Hypothalamus (tissue), 51 donors: Measurements from ENCODE around the gene DMWD.

ENCODE experiments used
- DNase-seq, 51 donors: peaks; one replicate each; lab custom pipeline; 2025; lab: John Stamatoyannopoulos, UW

The DMWD gene

DNA sequence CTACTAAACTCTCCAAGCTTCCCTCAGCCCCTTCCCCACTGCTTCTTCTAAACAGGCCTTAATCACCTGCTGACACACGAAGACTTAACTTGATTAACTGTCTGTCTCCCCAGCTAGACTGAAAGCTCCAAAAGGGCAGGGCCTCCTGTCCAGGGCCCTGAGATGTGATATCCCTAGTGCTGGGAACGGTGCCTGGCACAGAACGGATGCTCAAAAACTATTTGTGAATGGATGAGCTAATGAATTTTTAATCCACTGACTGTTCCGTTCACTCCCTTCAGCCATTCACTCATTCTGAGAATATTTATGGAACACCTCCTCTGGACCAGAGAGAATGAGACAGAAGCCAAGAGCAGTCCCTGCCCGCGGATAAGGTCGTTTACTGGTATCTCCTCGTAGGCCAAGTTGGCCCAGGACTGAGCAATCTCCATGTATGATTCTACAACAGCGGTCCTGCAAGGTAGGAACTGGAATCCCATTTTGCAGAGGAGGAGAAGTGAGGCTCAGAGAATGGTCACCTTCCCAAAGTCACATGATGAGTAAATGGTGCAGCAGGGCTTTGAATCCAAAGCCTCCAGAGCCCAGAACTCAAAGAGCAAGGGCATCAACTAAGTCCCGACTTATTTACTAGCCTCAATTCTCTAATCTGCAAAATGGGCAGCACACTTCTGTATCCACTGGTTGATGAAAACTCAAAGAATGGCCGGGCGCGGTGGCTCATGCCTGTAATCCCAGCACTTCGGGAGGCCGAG, 3.4 kb downstream of the DMWD start:
- no peak for DNase-seq

DNA sequence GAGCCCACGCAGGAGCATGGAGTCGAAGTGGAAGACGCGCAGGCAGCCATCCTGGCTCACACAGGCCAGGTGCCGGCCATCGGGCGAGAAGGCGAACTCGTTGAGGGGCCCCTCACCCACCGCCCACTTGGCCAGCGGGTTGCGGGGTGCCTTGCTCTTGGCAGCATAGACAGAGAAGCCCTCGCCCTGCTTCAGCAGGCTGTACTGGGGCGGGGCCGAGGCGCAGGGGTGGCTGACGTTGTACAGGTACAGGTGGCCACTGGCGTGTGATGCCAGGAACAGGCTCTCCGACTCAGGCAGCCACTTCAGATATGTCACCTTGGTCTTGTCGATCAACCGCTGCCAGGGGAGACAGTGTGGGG, 6.1 kb downstream of the DMWD start:
- no peak for DNase-seq

DNA sequence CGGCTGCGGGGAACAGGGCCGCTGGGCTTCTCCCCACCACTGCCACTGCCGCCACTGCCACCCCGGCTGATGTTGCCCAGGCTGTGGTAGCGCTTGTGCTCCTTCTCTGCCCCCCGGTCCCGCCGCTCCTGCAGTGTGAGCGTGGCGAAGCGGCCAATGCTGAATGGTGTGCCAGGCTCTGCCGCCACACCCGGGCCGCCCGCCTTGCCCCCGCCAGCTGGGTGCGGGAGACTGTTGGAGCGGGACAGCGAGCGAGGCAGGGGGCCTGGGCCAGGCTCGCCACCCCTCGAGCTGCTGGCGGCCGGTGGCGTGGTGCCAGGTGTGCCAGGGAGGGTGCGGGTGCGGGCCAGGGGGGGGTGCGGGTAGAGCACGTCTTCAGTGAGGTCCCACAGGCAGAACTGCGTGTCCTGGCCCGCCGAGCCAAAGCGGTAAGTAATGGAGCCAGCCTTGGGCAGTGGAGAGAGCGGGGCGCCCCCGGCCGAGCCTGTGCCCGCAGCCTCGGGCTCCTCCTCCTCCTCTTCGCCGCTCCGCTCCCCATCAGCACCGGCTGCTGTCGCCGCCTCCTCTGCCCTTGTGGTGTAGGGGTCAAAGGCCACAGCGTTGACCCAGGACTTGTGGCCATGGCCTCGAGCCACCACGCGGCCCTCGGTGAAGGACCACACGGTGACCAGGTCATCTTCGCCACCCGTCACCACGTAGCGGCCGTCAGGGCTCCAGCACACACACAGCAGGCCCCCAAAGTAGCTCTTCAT, 6.7 kb downstream of the DMWD start:
- no peak for DNase-seq

DNA sequence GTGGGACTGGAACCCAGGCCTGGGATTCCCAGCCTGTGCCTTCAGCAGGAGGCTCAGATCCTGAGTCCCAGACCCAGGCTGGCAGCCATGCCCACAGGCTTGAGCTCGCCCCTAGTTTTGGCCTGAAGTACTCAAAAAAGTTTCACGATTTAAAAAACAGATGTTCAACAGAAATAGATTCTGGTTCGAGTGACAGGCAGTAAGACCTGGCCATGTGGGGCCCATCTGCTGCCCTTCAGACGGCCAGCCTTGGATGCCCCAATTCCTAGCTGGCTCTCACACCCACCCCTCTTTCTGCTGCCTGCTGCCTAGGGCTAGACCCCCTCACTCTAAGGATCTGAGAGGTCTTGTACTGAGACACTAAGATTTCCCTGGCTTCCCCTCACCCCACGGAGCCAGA, 7.5 kb downstream of the DMWD start:
- DNase-seq, result no peak

DNA sequence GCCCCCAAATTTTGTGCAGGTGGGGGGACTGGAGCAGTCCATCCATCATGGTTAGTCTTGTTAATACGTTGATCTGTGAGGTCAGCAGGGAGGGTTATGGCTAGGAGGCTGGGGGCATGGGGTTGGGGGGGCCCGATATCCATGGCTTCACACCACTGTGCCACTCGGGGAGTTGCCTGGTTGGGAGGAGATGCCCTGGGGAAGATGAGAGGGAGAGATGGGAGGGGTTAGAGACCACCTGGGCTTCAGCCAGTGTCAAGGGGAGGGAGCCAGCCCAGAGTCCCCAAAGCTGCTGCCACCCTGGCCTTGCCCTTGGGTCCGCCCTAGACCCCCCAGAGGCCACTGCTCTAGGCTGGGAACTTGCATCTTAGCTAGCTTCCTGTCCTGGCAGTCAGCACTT, 8.5 kb downstream of the DMWD start:
- DNase-seq, result no peak

DNA sequence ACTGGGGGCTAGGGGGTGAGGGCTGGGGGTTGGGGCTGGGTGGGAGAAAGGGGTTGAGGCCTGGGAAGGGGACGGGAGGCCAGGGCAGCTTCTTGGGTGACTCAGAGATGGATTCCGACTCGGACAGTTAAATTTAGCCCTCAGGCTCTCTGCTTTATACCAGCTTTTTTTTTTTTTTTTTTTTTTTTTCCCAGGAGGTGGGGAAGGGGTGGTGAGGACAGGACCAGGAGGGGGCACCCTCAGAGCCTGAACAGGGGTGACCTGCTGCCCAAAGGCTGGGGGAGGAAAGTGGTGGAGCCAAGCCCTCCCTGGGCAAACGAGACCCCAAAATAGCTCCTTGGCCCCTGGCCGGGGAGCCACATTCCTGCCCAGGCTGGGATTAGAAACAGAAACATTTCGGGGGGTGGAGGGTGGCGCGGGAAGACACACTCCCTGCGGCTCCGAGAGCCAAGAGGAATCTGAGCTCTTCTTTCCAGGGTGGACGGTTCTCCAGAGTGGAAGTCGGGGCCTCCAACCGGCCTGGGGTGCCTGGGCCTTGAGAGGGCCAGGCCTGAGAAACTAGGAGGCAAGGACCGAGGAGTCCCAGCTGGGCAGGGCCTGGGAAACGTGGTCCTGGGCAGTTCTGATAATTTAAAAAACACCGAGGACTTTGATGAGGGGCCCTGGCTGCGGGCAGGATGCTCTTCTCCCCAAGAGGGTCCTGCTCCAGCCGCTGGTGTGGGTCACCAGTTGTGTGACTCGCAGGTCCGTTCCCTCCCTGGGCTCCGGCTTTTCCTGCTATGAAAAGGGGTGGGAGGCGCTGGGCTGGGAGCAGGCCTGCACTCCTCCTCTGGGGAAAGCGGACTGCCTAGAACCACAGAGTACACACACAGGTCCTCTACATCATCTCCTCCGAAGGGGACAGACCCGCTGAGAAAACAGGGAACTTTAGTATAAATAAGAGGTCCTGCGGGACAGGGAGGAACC, 9.5 kb downstream of the DMWD start:
- DNase-seq, result peak in 5 of 51 donors; percentile 12 to 29 (median 19)

DNA sequence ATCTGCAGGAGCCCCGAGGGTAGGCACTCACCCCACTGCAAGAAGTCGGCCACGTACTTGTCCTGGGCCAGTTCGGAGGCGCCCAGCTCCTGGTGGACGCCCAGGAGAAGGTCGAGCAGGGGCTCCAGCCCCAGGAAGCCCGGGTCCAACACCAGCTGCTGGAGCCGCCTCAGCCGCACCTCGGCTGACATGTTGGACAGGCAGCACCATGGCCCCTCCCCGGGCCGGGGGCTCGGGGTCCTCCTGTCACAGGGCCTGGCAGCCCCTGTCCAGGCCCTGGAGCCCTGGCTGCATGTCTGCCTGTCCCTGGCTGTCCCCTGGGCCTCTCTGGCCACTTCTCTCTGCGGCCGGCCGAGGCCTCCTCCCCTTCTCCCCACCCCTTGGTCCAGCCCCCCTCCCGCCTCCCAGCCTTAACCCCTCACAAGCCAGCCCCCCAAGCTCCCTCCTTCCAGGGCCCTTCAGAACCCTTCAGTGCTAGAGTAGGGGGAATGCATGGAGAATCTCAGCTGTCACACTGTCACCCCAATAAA, 10.4 kb downstream of the DMWD start, which contains the start of gene DMPK:
DMPK (minus strand) TSS at position 329 of the 530 bp plus-strand sequence; CDS start at position 191, 138 bp downstream.
- peak in 22 of 51 donors; percentile 12 to 42 (median 33) for DNase-seq

DNA sequence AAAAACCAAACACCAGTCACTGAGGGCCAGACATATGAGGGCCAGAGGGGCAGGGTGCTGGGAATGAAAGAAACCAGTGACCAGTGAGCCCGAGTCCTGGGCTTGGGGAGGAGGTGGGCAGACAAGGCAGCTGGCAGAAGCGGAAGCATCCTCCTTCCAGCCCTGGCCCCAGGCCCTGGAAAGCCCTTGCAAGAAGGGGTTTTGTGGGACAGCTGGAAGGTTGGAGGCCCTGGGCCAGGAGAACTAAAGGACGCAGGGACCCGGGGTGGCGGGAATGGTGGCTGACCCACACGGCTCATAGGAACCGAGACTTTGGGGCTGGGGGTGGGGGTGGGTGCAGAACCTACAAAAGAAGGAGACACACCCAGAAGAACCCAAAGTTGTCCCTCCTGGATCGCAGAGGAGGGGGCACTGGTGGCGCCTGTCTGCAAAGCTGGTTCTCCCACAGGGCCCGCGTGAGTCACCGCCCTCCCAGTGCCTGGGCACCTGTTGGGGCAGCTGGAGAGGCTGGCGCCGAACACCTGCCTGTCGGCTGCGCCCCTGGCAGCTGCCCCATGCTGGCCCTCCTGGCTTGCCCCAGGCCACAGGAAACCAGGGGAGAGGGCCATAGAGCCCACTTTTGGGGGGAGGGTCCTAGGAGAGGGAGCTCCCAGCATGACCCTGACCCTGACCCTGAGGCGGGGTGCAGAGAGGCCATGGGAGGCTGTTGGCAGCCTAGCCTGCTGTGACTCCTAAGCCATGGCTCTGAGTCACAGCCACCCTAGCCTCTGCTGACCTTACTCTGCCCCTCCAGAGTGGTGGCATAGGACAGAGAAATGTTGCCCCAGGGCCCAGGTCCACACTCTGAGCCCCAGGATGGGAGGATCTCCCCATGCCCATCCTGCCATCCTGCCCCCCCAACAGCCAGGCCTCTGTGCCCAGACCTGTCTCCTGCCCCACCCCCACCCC, 11.2 kb downstream of the DMWD start:
- peak in 9 of 51 donors; percentile 11 to 39 (median 20) for DNase-seq

DNA sequence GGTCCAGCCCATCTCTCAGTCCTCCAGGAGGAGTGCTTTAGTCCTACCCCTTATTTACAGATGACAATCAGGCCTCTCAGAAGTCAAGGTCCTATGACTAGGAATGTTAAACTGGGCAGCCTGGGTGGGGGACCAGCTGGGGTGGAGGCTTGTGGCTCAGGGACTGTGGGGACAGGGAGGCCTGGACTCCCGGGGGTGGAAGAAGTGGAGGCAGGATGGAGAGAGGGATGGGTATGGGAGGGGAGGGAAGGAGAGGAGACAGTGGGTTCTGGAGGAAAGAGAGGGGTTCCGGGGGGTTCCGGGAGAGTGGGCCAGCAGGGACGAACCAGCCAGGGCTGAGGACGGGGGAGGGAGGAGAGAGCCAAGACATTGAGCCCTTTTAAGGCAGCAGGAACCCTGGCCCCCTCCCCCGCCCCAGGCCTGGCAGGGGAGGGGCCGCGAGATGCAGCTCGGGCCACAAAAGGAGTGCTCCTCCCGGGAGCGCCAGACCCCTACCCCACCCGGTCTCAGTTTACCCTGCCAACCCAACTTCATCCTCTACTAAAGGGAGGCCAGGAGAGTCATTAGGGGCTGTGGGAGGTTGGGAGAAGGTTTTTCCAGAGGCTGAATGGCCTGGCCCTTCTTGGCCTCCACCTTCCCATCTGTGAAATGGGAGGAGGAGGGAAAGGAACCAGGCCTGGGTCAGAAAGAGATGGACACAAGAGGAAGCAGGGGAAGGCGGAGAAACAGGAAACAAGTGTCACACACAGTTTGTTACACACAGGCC, 12.0 kb downstream of the DMWD start:
- no peak for DNase-seq

DNA sequence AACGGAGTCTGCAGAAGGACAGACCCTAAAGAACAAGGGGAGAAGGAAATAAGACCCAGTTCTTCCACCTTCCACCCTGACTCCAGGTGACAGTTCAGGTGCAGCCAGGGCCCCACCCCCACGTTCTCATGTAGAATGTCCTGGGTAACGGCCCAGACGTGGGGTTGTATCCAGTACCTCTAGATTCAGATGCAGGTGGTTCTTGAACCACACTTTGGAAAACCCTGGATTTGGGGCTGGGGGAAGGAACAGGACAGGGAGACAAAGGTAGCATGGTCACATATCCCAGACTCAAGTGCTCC, 12.5 kb downstream of the DMWD start:
- DNase-seq, result no peak

DNA sequence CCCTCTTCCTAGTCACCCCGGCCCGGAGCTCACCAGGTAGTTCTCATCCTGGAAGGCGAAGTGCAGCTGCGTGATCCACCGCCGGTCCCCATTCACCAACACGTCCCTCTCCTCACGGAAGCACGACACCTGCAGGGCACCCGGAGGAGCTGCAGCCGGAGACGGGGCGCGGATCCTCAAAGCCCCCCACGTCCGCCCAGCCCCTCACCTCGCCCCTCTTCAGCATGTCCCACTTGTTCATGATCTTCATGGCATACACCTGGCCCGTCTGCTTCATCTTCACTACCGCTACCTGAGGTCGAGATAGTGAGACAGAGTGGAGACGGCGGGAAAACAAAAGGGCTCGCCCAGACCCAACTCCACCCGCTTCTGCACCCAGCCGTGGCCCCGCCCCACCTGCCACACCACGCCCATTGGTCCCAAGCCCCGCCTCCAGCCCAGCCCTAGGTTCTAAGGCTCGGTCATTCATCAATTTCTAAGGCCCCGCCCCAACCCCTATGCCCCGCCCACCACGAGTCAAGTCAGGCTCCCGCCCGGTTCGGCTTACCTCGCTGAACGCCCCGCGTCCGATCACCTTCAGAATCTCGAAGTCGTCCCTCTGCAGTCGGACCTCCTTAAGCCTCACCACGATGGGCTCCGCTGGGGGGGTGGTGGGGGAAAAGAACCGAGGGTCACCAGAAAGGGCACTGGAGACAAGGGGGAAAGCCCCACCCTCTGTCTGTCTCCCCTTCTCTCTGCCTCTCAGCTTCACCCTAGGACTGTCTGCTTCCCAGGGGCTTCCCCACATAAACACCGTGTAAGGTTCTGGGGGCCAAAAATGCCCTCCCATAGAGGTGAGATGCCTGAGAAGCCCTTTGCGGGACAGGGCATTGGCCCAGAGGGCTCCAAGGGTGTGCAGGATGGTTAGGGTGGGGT, 13.2 kb downstream of the DMWD start:
- DNase-seq, result no peak

DNA sequence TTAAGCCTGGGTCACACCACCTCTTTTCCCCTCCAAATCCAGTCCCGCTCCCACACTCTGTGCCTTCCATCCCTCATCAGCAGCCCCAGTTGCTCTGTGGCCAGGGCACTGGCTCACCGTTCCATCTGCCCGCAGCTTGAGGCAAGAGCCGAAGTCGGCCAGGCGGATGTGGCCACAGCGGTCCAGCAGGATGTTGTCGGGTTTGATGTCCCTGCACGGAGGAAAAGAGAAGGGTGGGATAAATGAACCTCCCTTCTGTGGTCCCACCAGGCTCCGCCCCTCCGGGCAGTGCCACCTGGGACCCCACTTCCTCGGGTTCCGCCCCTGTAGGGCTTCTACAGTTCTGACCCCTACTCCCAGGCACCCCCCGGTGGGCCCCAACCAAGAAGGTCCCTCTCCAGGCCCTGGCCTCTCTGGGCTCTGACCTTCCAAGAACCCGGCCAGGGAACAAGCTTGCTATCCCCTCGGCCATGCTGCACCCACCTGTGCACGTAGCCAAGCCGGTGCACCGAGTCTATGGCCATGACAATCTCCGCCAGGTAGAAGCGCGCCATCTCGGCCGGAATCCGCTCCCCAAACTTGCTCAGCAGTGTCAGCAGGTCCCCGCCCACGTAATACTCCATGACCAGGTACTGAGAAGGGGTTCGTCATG, 14.5 kb downstream of the DMWD start:
- DNase-seq, result no peak

DNA sequence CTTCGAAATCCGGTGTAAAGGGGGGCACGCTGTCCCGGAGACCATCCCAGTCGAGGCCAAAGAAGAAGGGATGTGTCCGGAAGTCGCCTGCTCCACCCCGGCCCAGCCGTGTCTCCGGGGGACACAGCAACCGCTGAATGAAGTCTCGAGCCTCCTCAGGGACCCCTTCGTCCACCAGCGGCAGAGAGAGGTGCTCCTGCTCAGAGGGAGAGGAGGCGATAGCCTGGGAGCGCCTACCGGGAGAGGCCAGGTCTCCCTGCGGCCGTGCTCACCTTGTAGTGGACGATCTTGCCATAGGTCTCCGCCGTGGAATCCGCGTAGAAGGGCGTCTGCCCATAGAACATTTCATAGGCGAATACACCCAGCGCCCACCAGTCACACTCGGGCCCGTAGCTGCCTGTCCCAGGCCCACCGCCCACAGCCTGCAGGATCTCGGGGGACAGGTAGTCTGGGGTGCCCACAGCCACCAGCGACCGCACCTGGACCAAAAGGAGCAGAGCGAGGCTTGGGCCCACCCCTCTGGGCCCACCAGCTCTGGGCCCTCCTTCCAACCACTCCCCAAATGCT, 15.2 kb downstream of the DMWD start:
- DNase-seq, result no peak

DNA sequence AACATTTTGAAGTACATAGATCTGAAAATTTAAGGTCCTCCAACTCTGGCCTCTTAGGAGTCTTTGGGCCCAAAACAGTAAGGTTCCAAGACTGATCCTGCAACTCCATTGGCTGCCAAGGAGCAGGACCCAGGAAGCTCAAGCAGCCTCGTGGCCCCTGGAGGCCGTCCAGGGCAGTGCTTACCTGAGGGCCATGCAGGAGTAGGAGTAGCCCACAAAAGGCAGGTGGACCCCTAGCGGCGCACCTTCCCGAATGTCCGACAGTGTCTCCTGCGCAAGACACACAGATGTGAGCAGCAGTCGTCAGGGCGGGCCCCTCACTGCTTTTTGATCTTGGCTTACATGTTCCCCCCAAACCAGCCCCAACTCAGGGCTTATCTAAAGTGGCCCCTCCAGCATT, 17.9 kb downstream of the DMWD start:
- no peak for DNase-seq

DNA sequence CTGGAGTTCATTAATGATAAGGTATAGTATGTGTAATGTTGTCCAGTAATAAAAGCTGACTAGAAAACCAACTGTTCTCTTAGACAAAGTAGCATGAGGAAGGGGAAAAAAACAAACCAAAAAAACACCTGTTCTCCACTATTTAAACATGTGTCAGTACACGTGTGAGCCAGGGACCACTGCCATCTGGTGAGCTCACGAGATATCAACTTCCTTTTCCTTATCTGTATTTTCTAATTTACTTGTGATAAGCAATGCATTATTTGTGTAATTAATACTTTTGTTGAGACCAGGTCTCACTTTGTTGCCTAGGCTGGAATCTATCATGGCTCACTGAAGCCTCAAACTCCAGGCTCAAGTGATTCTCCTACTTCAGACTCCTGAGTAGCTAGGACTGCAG, 19.3 kb downstream of the DMWD start:
- DNase-seq, result no peak

DNA sequence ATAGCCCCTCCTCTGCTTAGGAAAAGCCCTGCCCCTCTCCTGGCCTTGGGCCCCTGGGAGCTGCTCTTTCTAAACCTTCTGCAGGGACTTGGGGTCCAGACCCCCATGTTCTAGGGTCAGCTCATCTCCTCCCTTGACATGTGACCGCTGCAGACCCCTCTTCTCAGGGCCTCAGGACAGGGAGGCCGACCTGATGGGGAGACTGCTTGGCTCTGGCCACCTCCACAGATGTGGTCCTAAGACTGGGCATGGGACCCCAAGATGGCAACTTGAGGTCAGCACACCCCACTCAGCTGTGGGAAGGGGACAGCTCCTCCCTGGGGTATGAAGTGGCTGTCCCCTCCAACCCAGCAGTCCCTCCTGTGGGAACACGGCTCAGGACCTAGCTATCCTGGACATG, 19.7 kb downstream of the DMWD start:
- no peak for DNase-seq
